Pancreas (tissue), 10 donors: Measurements from ENCODE around the gene CHRNA9. TPM values are rescaled to one million over a fixed set of nuclear protein-coding genes. Genes with fewer than 3 reads are reported as not detected.

Experiments used
- ATAC-seq, 4 donors: fragments of 200-7000 bp; cut with Tn5 transposase; one replicate each; pipeline versions ENCODE4 v1.8.0 to v1.9.1; 2020; ENCODE audit warnings: mild to moderate bottlenecking in 4 of 4, moderate library complexity in 4 of 4
- DNase-seq, 6 donors: peaks; one replicate each; pipeline ENCODE4 v3.0.0-alpha.2; 2020
- FAIRE-seq: peaks from 2 replicates; lab custom pipeline; 2012; peaks lifted over from hg19 to GRCh38; lab: Jason Lieb, UNC
- H3K27ac ChIP-seq, 4 donors: fragments of 200-600 bp; sonication (generic); 1 replicate in 3 of 4; 2 replicates in 1 of 4; pipeline versions ENCODE4 v1.5.0 to v1.8.0; 2020
- H3K27me3 ChIP-seq, 4 donors: fragments of 200-600 bp; one replicate each; pipeline ENCODE4 v1.8.0; 2021
- H3K36me3 ChIP-seq, 3 donors: fragments of 200-600 bp; sonication (generic) in 1 of 3; one replicate each; pipeline versions ENCODE4 v1.5.0 to v1.8.0; 2020 to 2021
- H3K4me1 ChIP-seq, 3 donors: fragments of 200-600 bp; one replicate each; pipeline ENCODE4 v1.8.0; 2021
- H3K4me3 ChIP-seq, 4 donors: fragments of 200-600 bp; sonication (generic) in 2 of 4; one replicate each; pipeline versions ENCODE4 v1.5.0 to v1.8.0; 2020 to 2021
- H3K9me3 ChIP-seq, 4 donors: fragments of 200-600 bp; one replicate each; pipeline ENCODE4 v1.8.0; 2021
- WGBS, 2 donors: extraction: QIAGEN DNeasy Blood & Tissue Kit; methylation state at CpG; one replicate each; pipeline ENCODE4 v1.1.7; 2013; 5-methylcytosine and 5-hydroxymethylcytosine counted together
- intact Hi-C, 3 donors: fragments of 100-400 bp; cut with DNase I; formaldehyde crosslinking; loops; one replicate each; pipeline versions ENCODE4 v1.11.1 to v1.14.2; 2022
- polyA plus RNA-seq, 2 donors: library from polyadenylated mRNA; stranded (reverse); fragments of 200-250 nt; gene quantifications; one replicate each; pipeline ENCODE4 v1.2.3, GENCODE V29; 2013
- total RNA-seq, 6 donors: library from RNA; stranded (reverse); fragmentation: NEBNext Ultra II Directional in 4 of 6; extraction: Animal tissue kit (Norgen Biotek cat#: 25700) in 4 of 6; gene quantifications; one replicate each; pipeline versions ENCODE4 v1.2.1 to v1.2.4, GENCODE V29; 2021 to 2023
- TF ChIP-seq, protein P1 (sequence below), 4 donors: fragments of 200-600 bp; sonication (generic) in 3 of 4; IDR thresholded peaks; one replicate each; pipeline versions ENCODE4 v1.5.0 to v1.8.0; 2021; ENCODE audit warnings: antibody characterized with exemption in 4 of 4
- donor health status: healthy with polysubstance abuse.
- donor health status: DM: no; HTN: no; CAD: no; lungs with moderate emphysema.
- donor health status: DM: no; HTN: no; CAD: no.
- donor health status: control.
- donor health status: control.
- donor health status: Bipolar disorder and iron deficiency.
- donor health status: DM: yes; HTN: yes; CAD: no.
- donor health status: DM: no; HTN: no; CAD: no.
- donor health status: DM: no; HTN: no; CAD: no.
- donor health status: DM: yes; HTN: yes; CAD: no.

CHRNA9 gene
- total and polyA plus RNA-seq, 8 donors: not detected

DNA sequence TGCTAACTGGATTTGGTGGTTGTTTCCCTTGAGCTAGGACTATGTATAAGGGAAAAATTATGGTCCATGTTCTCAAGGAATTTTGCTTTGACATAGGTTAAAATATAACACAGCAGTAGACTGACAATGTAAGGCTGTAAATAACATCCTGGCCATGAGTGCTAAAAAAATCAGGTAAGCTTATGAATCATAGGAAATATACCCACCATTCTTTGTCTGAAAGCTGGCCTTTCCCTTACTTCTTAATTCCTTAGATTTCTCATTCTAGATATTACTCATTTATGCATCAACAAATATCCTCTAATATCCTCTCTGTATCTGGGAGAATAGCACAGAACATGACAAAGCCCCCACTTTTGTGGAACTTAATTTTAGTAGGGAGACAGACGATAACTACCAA lies 6.8 kb upstream of the CHRNA9 start:
- TF ChIP-seq, protein P1, sequence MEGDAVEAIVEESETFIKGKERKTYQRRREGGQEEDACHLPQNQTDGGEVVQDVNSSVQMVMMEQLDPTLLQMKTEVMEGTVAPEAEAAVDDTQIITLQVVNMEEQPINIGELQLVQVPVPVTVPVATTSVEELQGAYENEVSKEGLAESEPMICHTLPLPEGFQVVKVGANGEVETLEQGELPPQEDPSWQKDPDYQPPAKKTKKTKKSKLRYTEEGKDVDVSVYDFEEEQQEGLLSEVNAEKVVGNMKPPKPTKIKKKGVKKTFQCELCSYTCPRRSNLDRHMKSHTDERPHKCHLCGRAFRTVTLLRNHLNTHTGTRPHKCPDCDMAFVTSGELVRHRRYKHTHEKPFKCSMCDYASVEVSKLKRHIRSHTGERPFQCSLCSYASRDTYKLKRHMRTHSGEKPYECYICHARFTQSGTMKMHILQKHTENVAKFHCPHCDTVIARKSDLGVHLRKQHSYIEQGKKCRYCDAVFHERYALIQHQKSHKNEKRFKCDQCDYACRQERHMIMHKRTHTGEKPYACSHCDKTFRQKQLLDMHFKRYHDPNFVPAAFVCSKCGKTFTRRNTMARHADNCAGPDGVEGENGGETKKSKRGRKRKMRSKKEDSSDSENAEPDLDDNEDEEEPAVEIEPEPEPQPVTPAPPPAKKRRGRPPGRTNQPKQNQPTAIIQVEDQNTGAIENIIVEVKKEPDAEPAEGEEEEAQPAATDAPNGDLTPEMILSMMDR (IDR thresholded peaks at IDR 0.05): no peak
- 94 to 95% methylated on average over 1 of the region's 1 CpG for WGBS, 2 donors
- no peak for ATAC-seq

DNA sequence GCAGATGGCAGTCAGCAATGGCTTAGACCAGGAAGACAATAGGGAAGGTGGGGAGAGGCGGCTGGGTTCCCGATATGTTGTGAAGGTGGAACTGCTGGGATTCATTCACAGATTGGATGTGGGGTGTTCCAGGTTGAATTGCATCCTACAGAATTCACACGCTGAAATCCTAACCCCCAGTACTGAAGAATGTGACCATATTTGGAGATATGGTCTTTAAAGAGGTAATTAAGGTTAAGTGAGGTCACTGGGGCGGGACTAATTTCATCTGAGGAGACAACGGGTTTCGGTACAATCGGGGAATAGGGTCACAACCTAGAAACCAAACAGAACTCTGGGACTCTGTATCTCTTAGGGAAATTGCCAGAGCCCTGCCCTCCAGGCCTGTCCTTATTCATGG lies 5.3 kb upstream of the CHRNA9 start:
- no peak for ATAC-seq
- no peak overlapping the region for H3K27ac ChIP-seq
- peaks cover 0 to 4% (median 0%) of the 10 kb centered on the region in 3 donors for H3K4me1 ChIP-seq
- TF ChIP-seq, protein P1 (IDR thresholded peaks at IDR 0.05): no peak
- no peaks in the 10 kb centered on the region for H3K36me3 ChIP-seq
- H3K9me3 ChIP-seq: no peaks in the 10 kb centered on the region
- no peak overlapping the region for H3K4me3 ChIP-seq
- FAIRE-seq: no peak
- intact Hi-C loops: no loop called here
- no peaks in the 10 kb centered on the region for H3K27me3 ChIP-seq
- WGBS, 2 donors: 93% methylated on average over 7 of the region's 7 CpGs
- DNase-seq: no peak

More for the DNA sequence above, 6.8 kb upstream of the CHRNA9 start:
- Histone ChIP-seq H3K27ac (no peak overlapping the region), H3K4me3 (no peak overlapping the region), H3K27me3 (no peaks in the 10 kb centered on the region), H3K4me1 (peaks cover 0 to 4% (median 0%) of the 10 kb centered on the region in 3 donors), H3K9me3 (no peaks in the 10 kb centered on the region), H3K36me3 (no peaks in the 10 kb centered on the region)
- DNase-seq (no peak), FAIRE-seq (no peak)
- intact Hi-C loops: no loop called here

DNA sequence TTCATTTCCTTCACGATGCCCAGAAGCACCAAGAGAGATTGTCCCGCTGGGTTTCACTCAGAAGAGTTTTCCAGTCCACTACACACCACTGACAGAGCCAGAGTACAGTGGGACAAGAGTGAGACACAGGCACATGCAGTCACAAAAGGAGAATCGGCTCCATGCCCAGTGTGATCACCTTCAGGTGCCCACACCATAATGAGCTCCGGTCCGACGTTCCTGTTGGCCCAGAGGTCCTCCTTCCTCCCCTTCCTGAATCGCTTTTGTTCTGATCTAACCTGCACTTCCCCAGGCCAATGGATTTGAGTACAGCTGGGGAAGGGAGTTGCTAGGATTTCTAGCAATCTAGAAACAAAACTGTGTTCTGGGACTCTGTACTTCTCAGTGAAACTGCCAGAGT lies 4.6 kb upstream of the CHRNA9 start:
- Histone ChIP-seq H3K27me3 (no peaks in the 10 kb centered on the region), H3K4me1 (no peaks in the 10 kb centered on the region), H3K36me3 (no peaks in the 10 kb centered on the region), H3K27ac (no peak overlapping the region), H3K4me3 (no peak overlapping the region), H3K9me3 (no peaks in the 10 kb centered on the region)
- ATAC-seq (no peak), DNase-seq (no peak), FAIRE-seq (no peak)
- TF ChIP-seq, protein P1 (IDR thresholded peaks at IDR 0.05): no peak
- intact Hi-C loops: no loop called here
- WGBS, 2 donors: 85 to 86% methylated on average over 7 of the region's 7 CpGs

DNA sequence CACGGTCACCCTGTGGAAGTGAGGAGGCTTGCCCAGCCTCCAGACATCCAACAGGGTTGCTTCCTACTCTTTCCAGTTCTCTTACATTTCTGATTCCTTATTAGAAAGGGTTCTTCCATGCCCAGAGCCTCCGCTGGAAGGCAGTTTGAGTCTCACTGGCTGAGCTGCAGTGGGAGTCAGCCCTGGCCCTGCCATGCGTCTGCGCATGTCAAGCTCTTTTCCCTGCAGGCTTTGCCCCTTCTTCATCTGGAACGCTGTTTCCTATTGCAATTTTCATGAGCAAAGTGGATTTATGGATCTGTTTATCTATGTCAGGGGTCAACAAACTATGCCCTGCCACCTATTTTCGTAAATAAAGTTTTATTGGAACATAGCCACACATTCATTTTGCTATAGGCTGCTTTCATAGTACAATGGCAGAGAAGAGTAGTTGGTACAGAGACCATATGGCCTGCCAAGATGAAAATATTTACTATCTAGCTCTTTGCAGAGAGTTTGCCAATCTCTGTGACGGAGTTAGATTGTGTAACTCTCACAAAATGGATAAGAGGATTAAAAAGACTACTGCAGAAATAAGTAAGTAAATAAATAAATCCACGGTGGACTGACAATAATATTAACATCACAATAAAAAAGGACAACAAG lies 3.9 kb upstream of the CHRNA9 start:
- 62 to 77% methylated on average over 8 of the region's 8 CpGs for WGBS, 2 donors
- DNase-seq (no peak), FAIRE-seq (no peak), ATAC-seq (no peak)
- no peak overlapping the region for H3K4me3 ChIP-seq
- H3K27ac ChIP-seq: no peak overlapping the region
- intact Hi-C loops: no loop called here
- H3K9me3 ChIP-seq: no peaks in the 10 kb centered on the region
- no peaks in the 10 kb centered on the region for H3K36me3 ChIP-seq
- H3K4me1 ChIP-seq: no peaks in the 10 kb centered on the region
- TF ChIP-seq, protein P1 (IDR thresholded peaks at IDR 0.05): no peak
- H3K27me3 ChIP-seq: no peaks in the 10 kb centered on the region

DNA sequence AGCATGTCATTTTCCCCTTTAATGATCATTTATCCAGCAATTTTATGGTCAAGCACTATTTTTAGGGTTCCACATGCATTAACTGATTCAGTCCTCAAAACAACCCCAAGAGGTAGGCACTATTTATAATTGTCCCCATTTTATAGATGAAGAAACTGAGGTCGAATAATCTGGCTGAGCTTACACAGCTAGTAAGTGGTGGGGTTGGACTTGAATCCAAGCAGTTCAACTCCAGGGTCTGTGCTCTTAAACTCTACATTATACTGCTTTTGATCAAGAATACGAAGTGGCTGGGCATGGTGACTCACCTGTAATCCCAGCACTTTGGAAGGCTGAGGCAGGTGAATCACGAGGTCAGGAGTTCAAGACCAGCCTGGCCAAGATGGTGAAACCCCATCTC lies 3.2 kb upstream of the CHRNA9 start:
- intact Hi-C loops: no loop called here
- FAIRE-seq: no peak
- WGBS, 2 donors: 89% methylated on average over 3 of the region's 3 CpGs
- Histone ChIP-seq H3K4me1 (no peaks in the 10 kb centered on the region), H3K27ac (no peak overlapping the region), H3K9me3 (no peaks in the 10 kb centered on the region), H3K36me3 (no peaks in the 10 kb centered on the region), H3K4me3 (no peak overlapping the region), H3K27me3 (no peaks in the 10 kb centered on the region)
- no peak for DNase-seq
- TF ChIP-seq, protein P1 (IDR thresholded peaks at IDR 0.05): no peak
- no peak for ATAC-seq
